HEK293 (cell line): Measurements from ENCODE around the gene ZSCAN26.

ENCODE experiments used
- CTCF ChIA-PET: fragments of 350-600 bp; formaldehyde crosslinking; extraction: SDS; loops from one replicate; lab custom pipeline; 2021; ENCODE audit warnings: antibody characterized with exemption; lab: Yijun Ruan, JAX
- POLR2A ChIA-PET: fragments of 300-600 bp; formaldehyde crosslinking; extraction: SDS; loops from one replicate; lab custom pipeline; 2020; ENCODE audit warnings: antibody characterized with exemption, inconsistent platforms; lab: Yijun Ruan, JAX
- H3K27ac ChIP-seq: fragments of 200-500 bp; sonication (Bioruptor generic); 2 replicates; pipeline ENCODE4 v1.5.1; 2014; ENCODE audit warnings: low read depth, low read length, control low read depth, inconsistent platforms; ENCODE audit errors: extremely low read depth
- H3K36me3 ChIP-seq, 2 experiments: fragments of 200-500 bp in 1 of 2; sonication (Bioruptor generic) in 1 of 2; 1 replicate in 1 of 2; 2 replicates in 1 of 2; pipeline ENCODE4 v1.5.1; 2014 to 2017; ENCODE audit warnings: inconsistent platforms in 2 of 2, low read length in 2 of 2; ENCODE audit not compliant: control insufficient read depth in 2 of 2, insufficient read depth in 1 of 2
- H3K4me1 ChIP-seq: fragments of 200-500 bp; sonication (Bioruptor generic); 2 replicates; pipeline ENCODE4 v1.5.1; 2014; ENCODE audit warnings: mild to moderate bottlenecking, low read length, inconsistent platforms; ENCODE audit not compliant: control insufficient read depth, insufficient read depth
- H3K4me3 ChIP-seq: 2 replicates; pipeline ENCODE4 v1.5.1; 2011; ENCODE audit warnings: low read depth, mild to moderate bottlenecking, control low read depth, low read length, moderate library complexity
- H3K9me3 ChIP-seq: fragments of 200-500 bp; sonication (Bioruptor generic); 2 replicates; pipeline ENCODE4 v1.5.1; 2014; ENCODE audit warnings: low read depth, low read length, inconsistent platforms; ENCODE audit not compliant: control insufficient read depth, insufficient read depth
- GFI1B ChIP-seq: fragments of 450-650 bp; formaldehyde crosslinking; IDR thresholded peaks from 2 replicates; pipeline ENCODE4 v1.5.1; 2016; ENCODE audit warnings: missing biosample characterization, missing genetic modification characterization
- GLIS2 ChIP-seq: fragments of 450-650 bp; formaldehyde crosslinking; IDR thresholded peaks from 2 replicates; pipeline ENCODE4 v1.5.1; 2016; ENCODE audit warnings: missing biosample characterization, missing genetic modification characterization
- KLF10 ChIP-seq: fragments of 450-650 bp; IDR thresholded peaks from 2 replicates; pipeline ENCODE4 v1.5.1; 2018; ENCODE audit warnings: missing biosample characterization, mild to moderate bottlenecking, missing genetic modification characterization
- SALL2 ChIP-seq: fragments of 450-650 bp; formaldehyde crosslinking; IDR thresholded peaks from 2 replicates; pipeline ENCODE4 v1.5.0; 2017; ENCODE audit warnings: missing biosample characterization, mild to moderate bottlenecking, missing genetic modification characterization, borderline replicate concordance
- SP3 ChIP-seq: fragments of 450-650 bp; formaldehyde crosslinking; IDR thresholded peaks from 2 replicates; pipeline ENCODE4 v1.5.1; 2016; ENCODE audit warnings: missing biosample characterization, missing genetic modification characterization
- TSHZ1 ChIP-seq: fragments of 450-650 bp; formaldehyde crosslinking; IDR thresholded peaks from 2 replicates; pipeline ENCODE4 v1.5.1; 2016; ENCODE audit warnings: missing biosample characterization, missing genetic modification characterization, borderline replicate concordance
- ZBTB11 ChIP-seq: fragments of 450-650 bp; formaldehyde crosslinking; conservative IDR thresholded peaks from 2 replicates; pipeline ENCODE4 v1.5.1; 2016; ENCODE audit warnings: low read depth, missing biosample characterization, missing genetic modification characterization
- ZNF114 ChIP-seq: fragments of 450-650 bp; formaldehyde crosslinking; IDR thresholded peaks from 2 replicates; pipeline ENCODE4 v1.5.0; 2017; ENCODE audit warnings: missing biosample characterization, missing genetic modification characterization
- ZNF211 ChIP-seq: fragments of 450-650 bp; formaldehyde crosslinking; IDR thresholded peaks from 2 replicates; pipeline ENCODE4 v1.5.1; 2016; ENCODE audit warnings: low read depth, missing biosample characterization, missing genetic modification characterization
- ZNF23 ChIP-seq: fragments of 450-650 bp; formaldehyde crosslinking; IDR thresholded peaks from 2 replicates; pipeline ENCODE4 v1.5.1; 2016; ENCODE audit warnings: missing biosample characterization, missing genetic modification characterization, borderline replicate concordance
- ZNF274 ChIP-seq, 2 experiments: fragments of 200-500 bp in 1 of 2; fragments of 450-650 bp in 1 of 2; sonication (Bioruptor generic) in 1 of 2; formaldehyde crosslinking in 1 of 2; IDR thresholded peaks; 2 replicates each; pipeline versions ENCODE4 v1.5.1 to v1.6.1; 2014 to 2016; ENCODE audit warnings: borderline replicate concordance in 1 of 2, inconsistent platforms in 1 of 2, low read length in 1 of 2, missing biosample characterization in 1 of 2, missing genetic modification characterization in 1 of 2
- ZNF311 ChIP-seq: fragments of 450-650 bp; formaldehyde crosslinking; IDR thresholded peaks from 2 replicates; pipeline ENCODE4 v1.5.1; 2017; ENCODE audit warnings: missing biosample characterization, missing genetic modification characterization, borderline replicate concordance
- ZNF521 ChIP-seq: fragments of 450-650 bp; formaldehyde crosslinking; IDR thresholded peaks from 2 replicates; pipeline ENCODE4 v1.5.1; 2017; ENCODE audit warnings: missing biosample characterization, mild to moderate bottlenecking, missing genetic modification characterization
- ZNF561 ChIP-seq: fragments of 450-650 bp; IDR thresholded peaks from 2 replicates; pipeline ENCODE4 v1.5.1; 2018; ENCODE audit warnings: missing biosample characterization, missing genetic modification characterization, borderline replicate concordance
- ZNF626 ChIP-seq: fragments of 450-650 bp; sonication (Bioruptor Pico); formaldehyde crosslinking; IDR thresholded peaks from 2 replicates; pipeline ENCODE4 v1.5.1; 2018; ENCODE audit warnings: missing biosample characterization, missing genetic modification characterization, inconsistent platforms
- ZNF707 ChIP-seq: fragments of 450-650 bp; formaldehyde crosslinking; IDR thresholded peaks from 2 replicates; pipeline ENCODE4 v1.5.1; 2016; ENCODE audit warnings: missing biosample characterization, missing genetic modification characterization
- ZNF785 ChIP-seq: fragments of 450-650 bp; formaldehyde crosslinking; IDR thresholded peaks from 2 replicates; pipeline ENCODE4 v1.5.1; 2016; ENCODE audit warnings: missing biosample characterization, missing genetic modification characterization
- ZNF791 ChIP-seq: fragments of 450-650 bp; formaldehyde crosslinking; IDR thresholded peaks from 2 replicates; pipeline ENCODE4 v1.5.1; 2016; ENCODE audit warnings: missing biosample characterization, missing genetic modification characterization
- ZNF830 ChIP-seq: fragments of 450-650 bp; IDR thresholded peaks from 2 replicates; pipeline ENCODE4 v1.5.0; 2018; ENCODE audit warnings: missing biosample characterization, missing genetic modification characterization, low read depth, mild to moderate bottlenecking, moderate library complexity
- ZNF837 ChIP-seq: fragments of 450-650 bp; formaldehyde crosslinking; IDR thresholded peaks from 2 replicates; pipeline ENCODE4 v1.5.1; 2016; ENCODE audit warnings: missing biosample characterization, missing genetic modification characterization
- ZSCAN16 ChIP-seq: fragments of 450-650 bp; formaldehyde crosslinking; IDR thresholded peaks from 2 replicates; pipeline ENCODE4 v1.5.1; 2016; ENCODE audit warnings: missing biosample characterization, missing genetic modification characterization
- TF ChIP-seq, protein P1 (sequence below): fragments of 450-650 bp; formaldehyde crosslinking; IDR thresholded peaks from 2 replicates; pipeline ENCODE4 v1.5.1; 2016; ENCODE audit warnings: missing biosample characterization, missing genetic modification characterization, low read depth
- TF ChIP-seq, protein P2 (sequence below): fragments of 450-650 bp; formaldehyde crosslinking; IDR thresholded peaks from 2 replicates; pipeline ENCODE4 v1.5.1; 2017; ENCODE audit warnings: missing biosample characterization, missing genetic modification characterization
- TF ChIP-seq, protein P3 (sequence below): fragments of 450-650 bp; formaldehyde crosslinking; IDR thresholded peaks from 2 replicates; pipeline ENCODE4 v1.5.1; 2016; ENCODE audit warnings: missing biosample characterization, missing genetic modification characterization

Gene ZSCAN26

GRCh38 chr6:28266962-28267694 is at the start of gene ZSCAN26:
TSS of gene ZSCAN26 (plus strand) at chr6:28267143. CDS start at chr6:28271920, 4,777 bp downstream.
- Histone ChIP-seq H3K4me3 (peak within 1 kb of the TSS; percentile 89), H3K9me3 (no peaks in the 10 kb centered on the region), H3K4me1 (peaks cover 20% of the 10 kb centered on the region; the same call in 1 of the 2 replicates), H3K27ac (peak within 1 kb of the TSS; percentile 77), H3K36me3 (peaks cover 0 to 7% of the 10 kb centered on the region in 2 experiments; a peak in 1 of 3 replicates)
- CTCF ChIA-PET, result interaction anchor here (0.6 to 3.3 kb wide), 8 partner anchors 12 to 1417 kb away, joined by 3 to 19 read pairs (median 4); partner anchors contain the start of gene PGBD1
- POLR2A ChIA-PET, result interaction anchor here (0.6 to 3.4 kb wide), 28 partner anchors 8 to 429 kb away, joined by 3 to 62 read pairs (median 4); partner anchors contain the start of genes PGBD1, ZKSCAN3, ZKSCAN4 and ZKSCAN8
- TF ChIP-seq ZNF626 (tag by site-specific recombination) (no peak), SALL2 (tag by site-specific recombination) (no peak), ZNF114 (tag by site-specific recombination) (no peak), ZNF837 (tag by site-specific recombination) (no peak), ZNF311 (tag by site-specific recombination) (no peak), ZNF830 (tag by site-specific recombination) (no peak), ZNF274 (IDR thresholded peaks at IDR 0.05; ENCODE audit: low read length) (no peak), ZNF274 (tag by site-specific recombination; IDR thresholded peaks at IDR 0.05; ENCODE audit: borderline replicate concordance) (no peak), KLF10 (peak; percentile 67), ZNF561 (tag by site-specific recombination) (peak; percentile 93; the same call in 1 of the 2 replicates), TSHZ1 (tag by site-specific recombination) (no peak), GLIS2 (tag by site-specific recombination) (no peak), ZNF521 (no peak), ZNF785 (tag by site-specific recombination) (no peak), ZNF211 (no peak), ZBTB11 (tag by site-specific recombination) (peak; percentile 71), ZSCAN16 (no peak), GFI1B (tag by site-specific recombination) (no peak), ZNF791 (no peak), SP3 (tag by site-specific recombination) (peak; percentile 67; the same call in 1 of the 2 replicates), ZNF707 (tag by site-specific recombination) (no peak), ZNF23 (tag by site-specific recombination) (no peak)
- TF ChIP-seq, protein P1, sequence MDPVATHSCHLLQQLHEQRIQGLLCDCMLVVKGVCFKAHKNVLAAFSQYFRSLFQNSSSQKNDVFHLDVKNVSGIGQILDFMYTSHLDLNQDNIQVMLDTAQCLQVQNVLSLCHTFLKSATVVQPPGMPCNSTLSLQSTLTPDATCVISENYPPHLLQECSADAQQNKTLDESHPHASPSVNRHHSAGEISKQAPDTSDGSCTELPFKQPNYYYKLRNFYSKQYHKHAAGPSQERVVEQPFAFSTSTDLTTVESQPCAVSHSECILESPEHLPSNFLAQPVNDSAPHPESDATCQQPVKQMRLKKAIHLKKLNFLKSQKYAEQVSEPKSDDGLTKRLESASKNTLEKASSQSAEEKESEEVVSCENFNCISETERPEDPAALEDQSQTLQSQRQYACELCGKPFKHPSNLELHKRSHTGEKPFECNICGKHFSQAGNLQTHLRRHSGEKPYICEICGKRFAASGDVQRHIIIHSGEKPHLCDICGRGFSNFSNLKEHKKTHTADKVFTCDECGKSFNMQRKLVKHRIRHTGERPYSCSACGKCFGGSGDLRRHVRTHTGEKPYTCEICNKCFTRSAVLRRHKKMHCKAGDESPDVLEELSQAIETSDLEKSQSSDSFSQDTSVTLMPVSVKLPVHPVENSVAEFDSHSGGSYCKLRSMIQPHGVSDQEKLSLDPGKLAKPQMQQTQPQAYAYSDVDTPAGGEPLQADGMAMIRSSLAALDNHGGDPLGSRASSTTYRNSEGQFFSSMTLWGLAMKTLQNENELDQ (tag by site-specific recombination), result no peak
- TF ChIP-seq, protein P2, sequence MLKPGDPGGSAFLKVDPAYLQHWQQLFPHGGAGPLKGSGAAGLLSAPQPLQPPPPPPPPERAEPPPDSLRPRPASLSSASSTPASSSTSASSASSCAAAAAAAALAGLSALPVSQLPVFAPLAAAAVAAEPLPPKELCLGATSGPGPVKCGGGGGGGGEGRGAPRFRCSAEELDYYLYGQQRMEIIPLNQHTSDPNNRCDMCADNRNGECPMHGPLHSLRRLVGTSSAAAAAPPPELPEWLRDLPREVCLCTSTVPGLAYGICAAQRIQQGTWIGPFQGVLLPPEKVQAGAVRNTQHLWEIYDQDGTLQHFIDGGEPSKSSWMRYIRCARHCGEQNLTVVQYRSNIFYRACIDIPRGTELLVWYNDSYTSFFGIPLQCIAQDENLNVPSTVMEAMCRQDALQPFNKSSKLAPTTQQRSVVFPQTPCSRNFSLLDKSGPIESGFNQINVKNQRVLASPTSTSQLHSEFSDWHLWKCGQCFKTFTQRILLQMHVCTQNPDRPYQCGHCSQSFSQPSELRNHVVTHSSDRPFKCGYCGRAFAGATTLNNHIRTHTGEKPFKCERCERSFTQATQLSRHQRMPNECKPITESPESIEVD (tag by site-specific recombination), result no peak
- TF ChIP-seq, protein P3, sequence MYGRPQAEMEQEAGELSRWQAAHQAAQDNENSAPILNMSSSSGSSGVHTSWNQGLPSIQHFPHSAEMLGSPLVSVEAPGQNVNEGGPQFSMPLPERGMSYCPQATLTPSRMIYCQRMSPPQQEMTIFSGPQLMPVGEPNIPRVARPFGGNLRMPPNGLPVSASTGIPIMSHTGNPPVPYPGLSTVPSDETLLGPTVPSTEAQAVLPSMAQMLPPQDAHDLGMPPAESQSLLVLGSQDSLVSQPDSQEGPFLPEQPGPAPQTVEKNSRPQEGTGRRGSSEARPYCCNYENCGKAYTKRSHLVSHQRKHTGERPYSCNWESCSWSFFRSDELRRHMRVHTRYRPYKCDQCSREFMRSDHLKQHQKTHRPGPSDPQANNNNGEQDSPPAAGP, result peak; percentile 55
